ENCODE data around the gene PRKCZ. TPM values are rescaled to one million over a fixed set of nuclear protein-coding genes. Genes with fewer than 3 reads are reported as not detected.

PRKCZ gene
- total and polyA plus RNA-seq, 2 of the 4 experiments (the other 2 are of a cell fraction) = 2.0 to 3.5 TPM

- CTCF ChIA-PET = no interaction called here
- POLR2A ChIA-PET (ENCODE audit: unreplicated experiment) = no interaction called here
- BruUV-seq (replicated peaks) = no TSS peak
- Histone ChIP-seq H3K36me3 (ENCODE audit: control insufficient read depth, insufficient read depth, low read length) (no peaks in the 10 kb centered on the region), H2AFZ (replicated peaks; ENCODE audit: low read length, poor library complexity) (no peak overlapping the region), H4K91ac (ENCODE audit: insufficient read depth, low read depth, low read length) (no peak overlapping the region), H3K23ac (ENCODE audit: low read depth, low read length) (no peak overlapping the region), H3K9me3 (ENCODE audit: control insufficient read depth, insufficient read depth, low read length) (no peaks in the 10 kb centered on the region; the same call in 1 of the 2 replicates), H4K5ac (ENCODE audit: low read depth, low read length) (no peak overlapping the region), H3K4ac (ENCODE audit: low read depth, low read length) (no peak overlapping the region), H2BK20ac (ENCODE audit: low read depth, low read length) (no peak overlapping the region), H3K4me3 (ENCODE audit: insufficient read depth, low read depth, low read length) (no peak overlapping the region), H2AK5ac (ENCODE audit: low read depth, low read length) (no peak overlapping the region), H3K14ac (replicated peaks; ENCODE audit: low read depth, low read length) (no peak overlapping the region), H3K27ac (ENCODE audit: insufficient read depth, low read length) (no peak overlapping the region), H4K8ac (ENCODE audit: low read depth in 2 of 2, low read length in 2 of 2) (no peak overlapping the region), H2AK9ac (replicated peaks; ENCODE audit: low read depth, low read length, poor library complexity) (no peak overlapping the region), H2BK15ac (ENCODE audit: low read depth, low read length) (no peak overlapping the region), H3K4me1 (ENCODE audit: control insufficient read depth, insufficient read depth, low read length) (no peaks in the 10 kb centered on the region), H2BK120ac (ENCODE audit: low read depth, low read length) (no peak overlapping the region), H3K4me2 (ENCODE audit: low read depth, low read length) (no peak overlapping the region), H3K9me1 (ENCODE audit: insufficient read depth, low read length) (no peaks in the 10 kb centered on the region), H3K18ac (ENCODE audit: low read depth, low read length) (no peak overlapping the region), H3K27me3 (ENCODE audit: control insufficient read depth, insufficient read depth, low read length) (peaks cover 58% of the 10 kb centered on the region), H3K79me1 (ENCODE audit: low read depth in 1 of 2, low read length in 2 of 2) (no peaks in the 10 kb centered on the region), H3K56ac (ENCODE audit: extremely low read depth, insufficient read depth, low read length) (no peak overlapping the region), H2BK5ac (ENCODE audit: low read depth, low read length, poor library complexity, severe bottlenecking) (no peak overlapping the region), H3K9ac (ENCODE audit: low read depth, low read length) (no peak overlapping the region), H4K20me1 (ENCODE audit: insufficient read depth, low read length) (no peaks in the 10 kb centered on the region; the same call in 1 of the 2 replicates)
- in situ Hi-C loops (cut with MboI; ENCODE audit: low sequenced_read_pairs) = no loop called here
- intact Hi-C loops (cut with micrococcal nuclease) = no loop called here
- dilution Hi-C loops (cut with HindIII; ENCODE audit: low sequenced_read_pairs, unreplicated experiment) = no loop called here
- DNase-seq (no peak), ATAC-seq (ENCODE audit: low read depth) (no peak)
- WGBS, 2 experiments (ENCODE audit: extremely low coverage in 2 of 2, insufficient read length in 1 of 2) = 12% methylated on average over 33 of the region's 84 CpGs; no CpG with 5 or more reads in 1 of the 2 experiments
- no peak for TF ChIP-seq RCOR1 (IDR thresholded peaks at IDR 0.05; ENCODE audit: insufficient replicate concordance, low read length)
- no peak for TF ChIP-seq MXI1 (IDR thresholded peaks at IDR 0.05; ENCODE audit: borderline replicate concordance, low read depth, low read length)
- TF ChIP-seq MAZ (IDR thresholded peaks at IDR 0.05; ENCODE audit: borderline replicate concordance, low read depth, low read length) = no peak
- no peak for TF ChIP-seq MAFK (IDR thresholded peaks at IDR 0.05; ENCODE audit: low read depth, low read length)
- no peak for TF ChIP-seq USF2 (IDR thresholded peaks at IDR 0.05; ENCODE audit: low read depth, low read length)
- TF ChIP-seq ELK1 (IDR thresholded peaks at IDR 0.05; ENCODE audit: borderline replicate concordance, low read depth, low read length) = no peak
- no peak for TF ChIP-seq CEBPB (IDR thresholded peaks at IDR 0.05; ENCODE audit: low read depth, low read length)
- TF ChIP-seq BHLHE40 (IDR thresholded peaks at IDR 0.05; ENCODE audit: low read depth, low read length) = no peak
- no peak for TF ChIP-seq FOS (IDR thresholded peaks at IDR 0.05; ENCODE audit: low read depth, low read length)
- TF ChIP-seq RFX5 (IDR thresholded peaks at IDR 0.05; ENCODE audit: low read depth, low read length) = no peak
- TF ChIP-seq SMC3 (IDR thresholded peaks at IDR 0.05; ENCODE audit: low read depth, low read length) = no peak
- TF ChIP-seq NFE2L2 (IDR thresholded peaks at IDR 0.05; ENCODE audit: low read depth, low read length) = no peak
- no peak for TF ChIP-seq RAD21 (IDR thresholded peaks at IDR 0.05; ENCODE audit: low read length)
- TF ChIP-seq CTCF (conservative IDR thresholded peaks at IDR 0.05; ENCODE audit: low read depth, low read length) = no peak
- no peak for TF ChIP-seq POLR2A (IDR thresholded peaks at IDR 0.05; ENCODE audit: low read depth, low read length)
Measured at GRCh38 chr1:2050793-2051682, 827 bp downstream of the PRKCZ start.
